Right lobe of liver (tissue), 5 donors: Measurements from ENCODE around the gene MYL2. TPM values are rescaled to one million over a fixed set of nuclear protein-coding genes. Genes with fewer than 3 reads are reported as not detected.

Source experiments
- total RNA-seq, 6 experiments: library from RNA; depleted of rRNA in 2 of 6; stranded (reverse); fragments of >200 nt in 2 of 6; fragmentation: NEBNext Ultra II Directional in 3 of 6; extraction: Animal tissue kit (Norgen Biotek cat#: 25700) in 3 of 6; gene quantifications; one replicate each; pipeline versions ENCODE4 v1.1.0 to v1.2.4, GENCODE V29; 2016 to 2023
- donor health status: DM: no; HTN: no; CAD: no.
- donor health status: DM: no; HTN: no; CAD: no.
- donor health status: DM: no; HTN: yes; CAD: no.
- donor health status: DM: no; HTN: yes; CAD: no.

MYL2 gene
- total RNA-seq, 6 experiments from 2014 or later: 0.49 to 4.3 (median 1.0) TPM

Other genes with a start within 250 kb of the MYL2 start
- gene HVCN1, start 231.5 kb downstream of the MYL2 start, total RNA-seq: 1 to 10 TPM in 5 of 6 experiments, under 1 TPM in 1; 0.55 to 2.4 (median 1.6) TPM
- gene PPP1CC, start 177.7 kb downstream of the MYL2 start, total RNA-seq: 10 to 100 TPM; 32.8 to 51.7 (median 36.2) TPM
- not detected for gene CCDC63, start 73.6 kb downstream of the MYL2 start, total RNA-seq
- 10 to 100 TPM in 5 of 6 experiments, 1 to 10 TPM in 1; 7.2 to 50.5 (median 16.7) TPM for gene CUX2, start 113.6 kb upstream of the MYL2 start, total RNA-seq